Effector memory CD8-positive, alpha-beta T cell (primary cell): ENCODE data around the gene SLC4A1AP.
A peak's percentile ranks its signal among the peaks of the same experiment; 100 is the strongest.

Experiments
- ATAC-seq: fragments of 150-1000 bp; cut with Tn5 transposase; replicated peaks from 2 replicates; pipeline ENCODE4 v1.10.0; 2021; ENCODE audit warnings: mild to moderate bottlenecking, moderate library complexity
- DNase-seq, 3 experiments: peaks; one replicate each; pipeline ENCODE4 v3.0.0; 2021
- H3K27ac Mint-ChIP-seq, 2 donors: one replicate each; pipeline ENCODE4 v1.8.0; 2022; ENCODE audit warnings: mild to moderate bottlenecking in 2 of 2, mixed read lengths in 2 of 2, moderate library complexity in 2 of 2
- H3K27me3 Mint-ChIP-seq, 2 donors: one replicate each; pipeline ENCODE4 v1.8.0; 2022; ENCODE audit warnings: mixed read lengths in 2 of 2
- H3K36me3 Mint-ChIP-seq: one replicate; pipeline ENCODE4 v1.8.0; 2022; ENCODE audit warnings: mild to moderate bottlenecking, moderate library complexity, mixed read lengths; ENCODE audit not compliant: insufficient read depth
- H3K4me1 Mint-ChIP-seq, 2 donors: one replicate each; pipeline ENCODE4 v1.8.0; 2022; ENCODE audit warnings: low read depth in 2 of 2, mixed read lengths in 2 of 2
- H3K4me3 Mint-ChIP-seq, 2 donors: one replicate each; pipeline ENCODE4 v1.8.0; 2022; ENCODE audit warnings: mild to moderate bottlenecking in 2 of 2, mixed read lengths in 2 of 2, moderate library complexity in 2 of 2
- H3K9me3 Mint-ChIP-seq, 2 donors: one replicate each; pipeline ENCODE4 v1.8.0; 2022; ENCODE audit warnings: mixed read lengths in 2 of 2

The SLC4A1AP gene

DNA sequence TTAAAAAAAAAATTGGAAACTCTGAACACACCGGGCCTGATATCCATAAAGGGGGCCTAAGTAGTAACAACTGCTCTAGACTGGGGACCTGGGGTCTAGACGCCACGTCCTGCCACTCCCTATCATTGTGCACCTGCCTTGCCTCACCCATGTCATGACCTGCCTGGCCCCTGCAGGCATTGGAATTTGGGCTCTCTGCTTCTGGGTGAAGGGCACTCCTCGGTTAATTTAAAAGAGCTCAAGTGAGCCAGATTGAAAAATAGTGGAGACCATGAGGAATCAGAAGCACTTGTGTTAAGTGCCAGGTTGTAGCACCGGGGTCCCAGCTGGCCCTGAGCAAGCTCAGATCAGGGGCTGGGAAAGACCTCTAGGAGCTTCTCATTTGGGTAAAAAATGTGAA is 48.1 kb downstream of the SLC4A1AP start:
- peaks cover 8 to 15% of the 10 kb centered on the region in 2 donors for H3K4me1 Mint-ChIP-seq
- H3K4me3 Mint-ChIP-seq, result no peak overlapping the region

DNA sequence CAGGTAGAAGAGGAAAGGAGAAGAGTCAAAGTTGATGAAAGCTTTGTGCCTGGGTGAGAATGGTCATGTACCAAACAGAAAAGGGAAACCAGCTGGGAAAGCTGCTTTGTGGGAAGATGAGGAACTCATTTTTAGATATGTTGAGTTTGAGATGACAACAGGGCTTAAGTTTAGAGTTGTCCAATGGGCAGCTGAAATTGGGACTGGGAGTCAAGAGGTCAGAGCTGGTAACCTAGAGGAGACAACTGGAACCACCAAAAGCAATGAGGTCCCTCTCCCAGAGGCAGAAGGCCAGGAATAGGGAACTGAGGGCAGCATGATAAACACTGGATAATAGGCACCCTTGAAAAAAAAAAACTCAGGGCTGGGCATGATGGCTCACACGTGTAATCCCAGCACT is 48.8 kb downstream of the SLC4A1AP start:
- Mint-ChIP-seq H3K27me3 (peaks cover 0 to 10% of the 10 kb centered on the region in 2 donors), H3K9me3 (no peaks in the 10 kb centered on the region), H3K27ac (peak overlapping the region in 1 of 2 donors; percentile 7), H3K36me3 (no peaks in the 10 kb centered on the region), H3K4me1 (peaks cover 12 to 18% of the 10 kb centered on the region in 2 donors), H3K4me3 (no peak overlapping the region)
- ATAC-seq, result no peak
- no peak for DNase-seq

More for the DNA sequence above, 48.1 kb downstream of the SLC4A1AP start:
- Mint-ChIP-seq H3K36me3 (no peaks in the 10 kb centered on the region), H3K9me3 (no peaks in the 10 kb centered on the region), H3K27ac (no peak overlapping the region), H3K27me3 (peaks cover 0 to 5% of the 10 kb centered on the region in 2 donors)
- DNase-seq, result no peak
- ATAC-seq, result no peak

DNA sequence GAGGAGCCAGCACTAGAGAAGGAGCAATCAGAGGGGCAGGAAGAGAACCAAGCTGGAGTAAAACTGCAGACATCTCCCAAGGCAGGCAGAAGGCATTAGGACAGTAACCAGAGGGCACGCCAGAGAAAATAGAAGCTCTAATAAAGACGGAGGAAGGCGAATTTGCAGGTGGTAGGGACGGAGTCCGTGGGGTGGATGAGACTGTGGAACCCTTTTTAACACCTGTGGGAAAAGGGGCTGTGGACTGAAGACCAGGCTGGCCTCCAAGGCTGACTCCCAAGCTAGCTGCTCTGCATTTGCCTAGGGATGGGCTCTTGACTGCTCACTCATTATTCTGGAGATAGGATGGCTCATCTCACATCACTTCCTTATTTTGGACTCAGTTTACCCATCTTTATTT is 49.5 kb downstream of the SLC4A1AP start:
- no peaks in the 10 kb centered on the region for H3K36me3 Mint-ChIP-seq
- no peaks in the 10 kb centered on the region for H3K9me3 Mint-ChIP-seq
- ATAC-seq (no peak), DNase-seq (no peak)
- peak overlapping the region in 1 of 2 donors; percentile 7 for H3K27ac Mint-ChIP-seq
- peaks cover 12 to 18% of the 10 kb centered on the region in 2 donors for H3K4me1 Mint-ChIP-seq
- H3K4me3 Mint-ChIP-seq, result no peak overlapping the region
- peaks cover 0 to 10% of the 10 kb centered on the region in 2 donors for H3K27me3 Mint-ChIP-seq

DNA sequence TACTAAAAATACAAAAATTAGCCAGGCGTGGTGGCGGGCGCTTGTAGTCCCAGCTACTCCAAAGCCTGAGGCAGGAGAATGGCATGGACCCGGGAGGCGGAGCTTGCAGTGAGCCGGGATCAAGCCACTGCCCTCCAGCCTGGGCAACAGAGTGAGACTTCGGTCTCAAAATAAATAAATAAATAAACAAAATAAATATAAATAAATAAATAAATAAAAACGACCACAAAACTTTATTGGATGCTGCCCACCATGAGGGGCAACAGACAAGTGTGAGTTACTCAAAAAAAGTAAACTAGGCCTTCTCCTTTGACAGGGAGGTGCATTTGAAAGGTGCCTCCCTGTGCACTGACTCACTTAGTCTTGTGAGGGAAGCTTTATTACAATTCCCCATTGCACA is 50.4 kb downstream of the SLC4A1AP start:
- no peak for ATAC-seq
- Mint-ChIP-seq H3K36me3 (no peaks in the 10 kb centered on the region), H3K9me3 (no peaks in the 10 kb centered on the region), H3K27me3 (peaks cover 0 to 10% of the 10 kb centered on the region in 2 donors), H3K4me3 (peak overlapping the region; percentile 75 to 81), H3K4me1 (peaks cover 12 to 18% of the 10 kb centered on the region in 2 donors), H3K27ac (peak overlapping the region in 1 of 2 donors; percentile 85)
- DNase-seq, result no peak

DNA sequence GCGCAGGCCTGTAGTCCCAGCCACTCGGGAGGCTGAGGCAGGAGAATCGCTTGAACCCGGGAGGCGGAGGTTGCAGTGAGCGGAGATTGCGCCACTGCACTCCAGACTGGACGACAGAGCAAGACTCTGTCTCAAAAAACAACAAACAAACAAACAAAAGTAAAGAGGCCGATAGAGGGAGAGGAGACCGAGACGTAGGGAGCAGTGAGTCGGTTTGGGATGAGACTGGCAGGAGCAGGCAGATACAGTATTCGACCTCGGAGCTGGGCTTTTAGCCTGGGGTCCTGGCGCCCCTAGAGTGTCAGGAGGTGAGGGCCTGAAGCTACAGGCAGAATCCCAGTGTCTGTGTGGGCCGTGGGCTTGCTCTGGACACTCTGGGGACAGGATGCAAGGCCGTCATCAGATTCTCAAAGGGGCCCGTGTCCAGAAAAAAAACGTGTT is 51.2 kb downstream of the SLC4A1AP start:
- peaks cover 12 to 18% of the 10 kb centered on the region in 2 donors for H3K4me1 Mint-ChIP-seq
- ATAC-seq, result peak; percentile 14
- H3K4me3 Mint-ChIP-seq, result peak overlapping the region; percentile 75 to 81
- H3K36me3 Mint-ChIP-seq, result no peaks in the 10 kb centered on the region
- DNase-seq, result no peak
- peak overlapping the region in 1 of 2 donors; percentile 85 for H3K27ac Mint-ChIP-seq
- H3K27me3 Mint-ChIP-seq, result peaks cover 4 to 10% of the 10 kb centered on the region in 2 donors
- no peaks in the 10 kb centered on the region for H3K9me3 Mint-ChIP-seq

DNA sequence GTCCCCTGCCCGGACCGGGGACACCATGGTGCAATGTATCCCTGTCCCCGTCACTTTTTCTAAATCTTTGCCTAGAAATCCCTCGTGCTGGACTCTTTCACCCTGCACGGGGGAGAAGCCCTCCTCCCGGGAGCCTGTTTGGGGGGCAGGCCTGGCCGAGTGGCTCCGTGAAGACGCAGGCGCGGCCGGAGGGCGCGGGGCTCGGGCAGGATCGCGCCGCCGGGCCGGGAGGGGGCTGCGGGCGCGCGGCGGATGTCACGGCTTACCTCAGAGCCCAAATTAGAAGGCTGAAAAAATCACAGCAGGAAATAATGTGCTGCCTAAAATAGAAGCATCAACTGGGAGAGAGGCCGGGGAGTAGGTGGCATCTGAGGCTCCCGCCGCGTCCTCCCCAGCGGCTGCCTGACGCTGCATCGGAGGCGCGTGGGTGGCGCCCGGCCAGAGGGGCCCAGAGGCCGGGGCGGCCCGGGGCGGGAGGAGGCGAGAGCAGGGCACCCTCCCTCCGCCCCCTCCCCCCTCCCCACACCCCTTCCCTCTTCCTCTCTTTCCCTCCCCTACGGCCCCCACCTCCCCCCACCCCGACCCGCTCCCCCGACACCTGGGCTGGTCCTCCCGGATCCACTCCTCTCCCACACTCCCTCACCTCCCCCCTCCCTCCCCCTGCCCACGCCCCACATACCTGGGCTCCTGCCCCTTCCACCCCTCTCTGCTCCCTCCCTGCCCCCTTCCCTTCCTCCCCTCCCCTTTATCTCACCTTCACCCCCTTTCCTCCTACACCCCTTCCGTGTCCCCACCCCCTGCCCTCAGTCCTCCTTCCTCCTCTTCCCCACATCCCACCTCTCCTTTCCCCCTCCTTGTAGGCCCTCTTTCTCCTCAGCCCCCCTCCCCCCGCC is 51.9 kb downstream of the SLC4A1AP start:
- Mint-ChIP-seq H3K27me3 (peaks cover 9 to 16% of the 10 kb centered on the region in 2 donors), H3K9me3 (no peaks in the 10 kb centered on the region), H3K4me1 (peaks cover 15 to 18% of the 10 kb centered on the region in 2 donors), H3K4me3 (peak overlapping the region; percentile 75 to 81), H3K27ac (no peak overlapping the region), H3K36me3 (no peaks in the 10 kb centered on the region)
- ATAC-seq, result peak; percentile 81
- DNase-seq, result peak in 2 of 3 experiments; percentile 15 to 19

DNA sequence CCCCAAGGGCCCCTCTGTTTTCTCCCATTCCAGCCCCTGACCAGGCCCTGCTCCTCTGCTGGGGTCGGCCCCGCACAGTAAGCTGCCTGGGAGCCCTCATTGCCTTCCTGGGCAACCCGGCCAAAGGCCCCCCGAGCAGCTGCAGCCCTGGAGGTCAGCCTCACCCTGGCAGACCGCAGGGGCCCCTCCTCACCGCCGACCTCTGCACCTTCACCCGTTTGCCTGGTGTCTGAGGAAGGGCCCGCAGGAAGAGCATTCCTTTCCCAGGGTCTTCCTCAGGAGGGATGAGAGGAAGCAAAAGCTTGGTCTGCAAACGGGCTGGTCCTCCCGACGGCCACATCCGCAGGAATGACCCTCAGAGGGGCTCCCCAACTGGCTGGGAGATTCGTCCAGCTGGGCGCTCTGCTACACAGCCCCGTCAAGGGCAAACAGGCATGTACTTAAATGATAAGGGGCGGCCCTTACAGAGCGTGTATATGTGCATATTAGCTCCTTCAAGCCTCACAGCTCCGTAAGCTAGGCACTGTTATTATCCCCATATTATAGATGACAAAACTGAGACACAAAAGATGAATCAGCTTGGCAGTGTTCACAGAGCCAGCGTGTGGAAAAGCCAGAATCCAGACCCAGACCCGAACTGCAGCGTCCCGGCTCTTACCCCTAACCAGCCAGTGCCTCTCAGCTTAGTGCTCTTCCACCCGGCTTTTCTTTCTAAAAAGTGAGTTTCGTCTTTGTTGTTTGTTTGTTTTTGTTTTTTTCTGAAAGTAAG is 52.8 kb downstream of the SLC4A1AP start:
- DNase-seq (no peak), ATAC-seq (no peak)
- Mint-ChIP-seq H3K27me3 (peaks cover 14 to 25% of the 10 kb centered on the region in 2 donors), H3K36me3 (no peaks in the 10 kb centered on the region), H3K9me3 (no peaks in the 10 kb centered on the region), H3K4me1 (peaks cover 18 to 21% of the 10 kb centered on the region in 2 donors), H3K4me3 (peak overlapping the region; percentile 68), H3K27ac (no peak overlapping the region)

DNA sequence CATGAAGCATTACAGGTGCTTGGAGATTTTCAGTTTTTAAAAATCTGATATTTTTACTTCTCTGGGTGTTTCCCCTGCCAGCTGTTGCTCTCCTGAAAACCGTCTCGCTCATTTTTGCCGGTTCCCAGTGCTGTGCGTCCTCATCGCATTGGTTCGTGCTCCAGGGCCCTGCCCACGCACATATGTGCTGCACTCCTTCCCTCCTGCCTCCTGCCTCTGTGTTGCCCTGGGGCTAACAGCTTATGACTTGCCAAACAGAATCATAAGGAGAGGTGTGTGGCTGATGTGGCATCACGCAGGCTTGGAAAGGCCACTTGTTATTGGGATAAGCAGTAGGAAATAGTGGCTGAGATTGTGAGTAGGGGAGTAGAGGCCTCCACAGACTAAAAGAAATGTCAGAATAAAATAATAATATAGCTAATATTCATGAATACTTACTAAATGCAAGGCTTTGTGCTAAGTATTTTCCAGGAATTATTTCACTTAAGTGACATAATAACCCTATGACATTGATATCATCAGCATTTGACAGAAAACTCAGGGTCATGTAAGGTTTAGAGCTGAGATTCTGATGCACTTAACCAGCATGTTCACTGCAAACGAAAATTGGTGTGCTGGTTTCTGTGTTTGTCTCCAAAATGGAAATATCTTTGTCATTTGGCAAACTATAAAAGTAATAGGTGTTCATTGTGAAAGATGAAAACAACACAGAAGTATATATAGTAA is 53.5 kb downstream of the SLC4A1AP start:
- Mint-ChIP-seq H3K27me3 (peaks cover 14 to 26% of the 10 kb centered on the region in 2 donors), H3K4me1 (peaks cover 18 to 21% of the 10 kb centered on the region in 2 donors), H3K36me3 (no peaks in the 10 kb centered on the region), H3K27ac (no peak overlapping the region), H3K4me3 (peak overlapping the region; percentile 68), H3K9me3 (no peaks in the 10 kb centered on the region)
- ATAC-seq (no peak), DNase-seq (no peak)

DNA sequence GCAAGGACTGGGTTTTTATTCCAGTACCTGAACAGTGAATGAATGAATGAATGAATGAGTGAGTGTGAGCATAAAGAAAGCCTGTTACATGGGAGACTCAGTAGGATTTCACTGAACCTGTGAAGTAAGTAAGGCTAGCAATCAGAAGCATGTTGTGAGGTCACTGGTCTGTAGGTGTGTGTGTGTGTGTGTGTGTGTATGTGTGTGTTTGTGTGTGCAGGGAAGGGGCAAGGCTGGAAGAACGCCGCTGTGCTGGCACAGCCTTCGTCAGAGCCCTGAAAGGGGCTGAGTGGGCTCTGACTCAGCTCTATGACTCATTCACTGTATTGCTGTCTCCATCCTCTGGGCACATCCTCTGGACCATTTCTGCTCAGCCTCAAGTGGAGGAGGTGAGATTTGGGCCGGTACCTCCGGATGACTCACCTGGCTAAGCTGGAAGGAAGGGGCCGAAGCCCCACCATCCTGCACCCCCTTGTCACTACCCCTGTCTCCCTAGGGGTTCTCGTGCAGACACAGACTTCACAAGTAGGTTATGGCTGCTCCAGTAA is 56.4 kb downstream of the SLC4A1AP start:
- Mint-ChIP-seq H3K9me3 (no peaks in the 10 kb centered on the region), H3K4me3 (no peak overlapping the region), H3K27ac (no peak overlapping the region), H3K36me3 (peaks cover 3% of the 10 kb centered on the region), H3K4me1 (peaks cover 10 to 18% of the 10 kb centered on the region in 2 donors), H3K27me3 (peaks cover 14 to 26% of the 10 kb centered on the region in 2 donors)
- DNase-seq (no peak), ATAC-seq (peak; percentile 46)

DNA sequence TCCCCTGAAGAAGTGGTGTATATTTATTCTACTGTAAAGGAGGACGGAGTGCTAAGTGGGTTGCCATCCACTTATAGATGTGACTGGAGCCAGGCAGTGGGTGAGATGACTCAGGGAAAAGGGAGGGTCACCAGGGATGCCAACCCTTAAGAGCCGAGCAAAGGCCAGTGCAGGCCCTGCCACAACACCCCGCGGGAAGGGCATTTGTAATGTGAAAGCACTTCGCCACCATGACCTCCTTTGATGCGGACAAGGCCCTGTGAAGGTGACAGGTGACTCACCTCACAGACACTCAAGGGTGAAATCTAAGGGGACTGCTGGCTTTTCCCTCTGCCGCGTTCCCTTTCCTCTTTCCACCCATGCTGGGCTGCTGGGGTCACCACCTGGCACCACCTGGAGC is 57.6 kb downstream of the SLC4A1AP start:
- no peak overlapping the region for H3K4me3 Mint-ChIP-seq
- no peaks in the 10 kb centered on the region for H3K9me3 Mint-ChIP-seq
- peaks cover 14 to 26% of the 10 kb centered on the region in 2 donors for H3K27me3 Mint-ChIP-seq
- ATAC-seq, result no peak
- H3K4me1 Mint-ChIP-seq, result peaks cover 9 to 17% of the 10 kb centered on the region in 2 donors
- DNase-seq, result no peak
- H3K36me3 Mint-ChIP-seq, result peaks cover 3% of the 10 kb centered on the region
- no peak overlapping the region for H3K27ac Mint-ChIP-seq

DNA sequence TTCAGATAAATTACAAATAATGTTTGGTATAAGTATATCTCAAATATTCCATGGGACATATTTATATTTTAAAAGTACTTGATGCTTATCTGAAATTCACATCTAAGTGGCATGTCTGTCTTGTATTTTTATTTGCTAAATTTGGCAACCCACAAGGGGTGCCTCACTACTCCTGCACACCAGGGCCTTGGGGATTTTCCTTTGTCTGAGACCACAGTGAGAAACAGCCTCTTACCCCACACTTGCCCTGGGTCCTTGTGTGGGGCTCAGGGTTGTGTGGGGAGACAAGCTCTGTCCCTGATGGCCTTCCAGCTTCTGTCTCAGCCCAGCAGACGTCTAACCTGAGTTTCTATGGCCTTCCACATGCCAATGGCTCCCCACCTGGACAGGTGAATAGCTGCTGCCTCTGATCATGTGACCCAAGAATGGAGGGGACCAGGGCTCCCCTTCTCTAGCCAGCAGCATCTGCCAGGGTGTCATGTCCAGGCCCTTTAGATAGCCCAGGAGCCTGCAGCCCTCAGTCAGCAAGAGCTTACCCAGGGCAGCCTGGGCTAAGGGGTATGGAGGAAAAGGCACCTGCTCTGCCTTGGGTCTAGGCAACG is 58.3 kb downstream of the SLC4A1AP start:
- Mint-ChIP-seq H3K27ac (peak overlapping the region in 1 of 2 donors; percentile 20), H3K4me1 (peaks cover 2 to 11% of the 10 kb centered on the region in 2 donors), H3K9me3 (no peaks in the 10 kb centered on the region), H3K27me3 (peaks cover 14 to 20% of the 10 kb centered on the region in 2 donors), H3K4me3 (no peak overlapping the region), H3K36me3 (peaks cover 3% of the 10 kb centered on the region)
- ATAC-seq (no peak), DNase-seq (no peak)

DNA sequence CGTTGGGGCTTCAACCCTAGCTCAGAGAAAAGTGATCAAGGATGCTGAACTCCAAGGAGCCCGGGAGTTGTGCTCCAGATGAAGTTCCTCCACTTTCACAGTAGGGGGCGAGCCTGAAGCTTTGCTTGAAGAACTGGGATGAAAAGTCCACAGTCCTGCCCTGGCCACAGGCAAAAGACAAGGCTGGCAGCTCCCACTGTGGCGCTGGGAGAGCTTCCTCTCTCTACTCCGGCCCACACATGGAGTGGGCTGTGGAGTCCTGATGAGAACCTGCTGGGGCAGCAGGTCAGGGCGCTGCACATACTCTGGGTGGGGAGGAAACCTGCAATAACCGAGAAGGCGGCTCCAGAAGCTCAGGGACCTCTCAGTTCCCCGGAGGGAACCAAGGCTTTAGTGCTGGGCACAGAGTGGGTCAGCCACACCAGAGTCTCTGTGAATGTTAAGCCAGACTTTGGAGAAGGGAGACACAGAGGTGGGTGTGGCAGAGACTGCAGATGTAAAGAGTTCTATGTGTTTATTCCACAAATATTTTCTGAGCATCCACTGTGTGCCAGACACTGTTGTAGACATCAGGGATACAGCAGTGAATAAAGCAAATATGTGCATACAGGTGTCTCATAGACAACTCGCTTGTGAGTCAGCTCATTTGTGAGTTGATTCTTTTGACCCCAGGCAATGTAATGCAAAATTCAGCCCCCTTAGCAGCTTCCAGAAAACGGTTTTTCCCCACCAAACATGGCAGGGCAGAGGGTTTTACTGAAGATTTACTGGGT is 59.9 kb downstream of the SLC4A1AP start:
- H3K36me3 Mint-ChIP-seq, result peaks cover 3% of the 10 kb centered on the region
- no peaks in the 10 kb centered on the region for H3K9me3 Mint-ChIP-seq
- ATAC-seq (peak; percentile 33), DNase-seq (peak in 1 of 3 experiments; percentile 18)
- peaks cover 0 to 9% of the 10 kb centered on the region in 2 donors for H3K4me1 Mint-ChIP-seq
- H3K27ac Mint-ChIP-seq, result no peak overlapping the region
- peaks cover 14 to 16% of the 10 kb centered on the region in 2 donors for H3K27me3 Mint-ChIP-seq
- H3K4me3 Mint-ChIP-seq, result no peak overlapping the region
